HepG2 (cell line): Measurements from ENCODE around the gene DTX2. TPM values are rescaled to one million over a fixed set of nuclear protein-coding genes. Genes with fewer than 3 reads are reported as not detected.
A peak's percentile ranks its signal among the peaks of the same experiment; 100 is the strongest.

Experiments
- BRCA1 ChIP-seq: sonication (generic); formaldehyde crosslinking; IDR thresholded peaks from 2 replicates; pipeline ENCODE4 v1.4.0; 2020; ENCODE audit warnings: missing genetic modification reagents
- NCOR1 ChIP-seq: fragments of 200-600 bp; sonication (generic); IDR thresholded peaks from 2 replicates; pipeline ENCODE4 v1.7.0; 2017; ENCODE audit warnings: antibody characterized with exemption, low read length, borderline replicate concordance
- XRCC5 ChIP-seq: fragments of 200-400 bp; formaldehyde crosslinking; optimal IDR thresholded peaks from 2 replicates; pipeline ENCODE3; 2017; ENCODE audit warnings: mild to moderate bottlenecking, low read length
- polyA plus RNA-seq, 8 experiments: library from polyadenylated mRNA; depleted of rRNA in 3 of 8; stranded (reverse) in 7 of 8; unstranded in 1 of 8; fragments of >200 nt; fragmentation: Illumina TruSeq in 4 of 8; extraction: Trizol in 4 of 8; gene quantifications; 2 replicates each; pipeline versions ENCODE4 v1.2.1 to v1.2.3, GENCODE V29; 2011 to 2016; ENCODE audit warnings: low read depth in 4 of 8, missing spikeins in 1 of 8, mixed read lengths in 1 of 8; ENCODE audit not compliant: insufficient read depth in 1 of 8
- total RNA-seq, 5 experiments: library from RNA; depleted of rRNA; stranded (reverse); fragments of >200 nt; fragmentation: Illumina TruSeq; extraction: Trizol; gene quantifications; 2 replicates each; pipeline ENCODE4 v1.2.3, GENCODE V29; 2016; ENCODE audit warnings: low read depth in 1 of 5
- TF ChIP-seq, protein P1 (sequence below): sonication (generic); formaldehyde crosslinking; IDR thresholded peaks from 2 replicates; pipeline ENCODE4 v1.5.1; 2020; ENCODE audit warnings: mild to moderate bottlenecking, moderate library complexity, missing genetic modification reagents
- TF ChIP-seq, protein P2 (sequence below): IDR thresholded peaks from 2 replicates; pipeline ENCODE4 v1.4.0; 2020; ENCODE audit warnings: mild to moderate bottlenecking, missing genetic modification reagents
- TF ChIP-seq, protein P3 (sequence below), 2 experiments: sonication (generic) in 1 of 2; formaldehyde crosslinking in 1 of 2; IDR thresholded peaks; 2 replicates each; pipeline versions ENCODE4 v1.6.1 to v1.9.0; 2014 to 2022; ENCODE audit warnings: antibody characterized with exemption in 1 of 2, borderline replicate concordance in 1 of 2, inconsistent platforms in 1 of 2, low read depth in 1 of 2, missing genetic modification reagents in 1 of 2

Gene DTX2
- total and polyA plus RNA-seq, 2 of the 13 experiments (the other 11 are each of a cell fraction or from before 2014, with no cell fraction given) = 5.5 to 6.2 TPM

DNA sequence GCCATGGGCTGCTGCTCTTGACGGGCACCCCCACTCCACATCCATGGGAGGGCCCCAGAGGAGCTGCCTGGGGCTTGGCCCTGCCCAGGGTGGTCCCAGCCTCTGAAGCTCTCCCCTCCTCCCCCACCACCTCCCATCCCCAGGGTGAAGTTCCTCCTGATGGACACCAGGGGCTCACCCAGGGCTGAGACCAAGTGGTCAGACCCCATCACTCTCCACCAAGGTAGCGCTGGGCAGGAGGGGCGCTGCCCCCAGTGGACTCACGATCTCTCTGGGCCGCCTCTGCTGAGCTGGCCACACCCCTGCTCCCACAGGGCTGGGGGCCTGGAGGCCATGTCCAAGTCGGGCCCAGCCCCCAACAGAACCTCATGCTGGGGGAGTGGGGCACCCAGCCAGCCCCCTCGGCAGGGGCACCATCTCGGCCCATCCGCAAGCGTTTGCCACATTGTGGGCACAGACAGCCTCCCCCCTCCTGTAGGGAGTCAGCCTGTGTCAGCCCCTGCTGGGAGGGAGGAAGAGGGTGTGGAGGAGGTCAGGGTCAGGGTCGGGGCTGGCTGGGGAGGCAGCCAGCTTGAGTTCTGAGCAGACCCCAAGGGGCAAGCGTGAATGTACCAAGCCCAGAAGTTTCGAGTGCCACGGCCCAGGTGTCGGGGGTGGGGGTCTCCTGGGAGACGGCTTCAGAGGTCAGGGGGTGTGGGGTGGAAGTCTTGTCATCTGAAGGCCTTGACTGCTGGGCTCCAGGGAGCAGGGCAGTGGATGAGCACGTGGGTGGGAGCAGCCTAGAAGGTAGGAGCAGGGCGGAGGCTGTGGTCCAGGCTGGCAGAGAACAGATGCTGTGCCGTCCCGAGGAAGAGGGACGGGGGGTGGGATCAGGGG lies 51.7 kb downstream of the DTX2 start (continued):
- TF ChIP-seq, protein P1, sequence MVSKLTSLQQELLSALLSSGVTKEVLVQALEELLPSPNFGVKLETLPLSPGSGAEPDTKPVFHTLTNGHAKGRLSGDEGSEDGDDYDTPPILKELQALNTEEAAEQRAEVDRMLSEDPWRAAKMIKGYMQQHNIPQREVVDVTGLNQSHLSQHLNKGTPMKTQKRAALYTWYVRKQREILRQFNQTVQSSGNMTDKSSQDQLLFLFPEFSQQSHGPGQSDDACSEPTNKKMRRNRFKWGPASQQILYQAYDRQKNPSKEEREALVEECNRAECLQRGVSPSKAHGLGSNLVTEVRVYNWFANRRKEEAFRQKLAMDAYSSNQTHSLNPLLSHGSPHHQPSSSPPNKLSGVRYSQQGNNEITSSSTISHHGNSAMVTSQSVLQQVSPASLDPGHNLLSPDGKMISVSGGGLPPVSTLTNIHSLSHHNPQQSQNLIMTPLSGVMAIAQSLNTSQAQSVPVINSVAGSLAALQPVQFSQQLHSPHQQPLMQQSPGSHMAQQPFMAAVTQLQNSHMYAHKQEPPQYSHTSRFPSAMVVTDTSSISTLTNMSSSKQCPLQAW = 0 out of 2 replicates have a peak, but pooled peaks have one; percentile 52
- no peak for TF ChIP-seq BRCA1 (CRISPR knock-in tag)
- peak; percentile 34 for TF ChIP-seq XRCC5
- no peak for TF ChIP-seq NCOR1
- TF ChIP-seq, protein P2, sequence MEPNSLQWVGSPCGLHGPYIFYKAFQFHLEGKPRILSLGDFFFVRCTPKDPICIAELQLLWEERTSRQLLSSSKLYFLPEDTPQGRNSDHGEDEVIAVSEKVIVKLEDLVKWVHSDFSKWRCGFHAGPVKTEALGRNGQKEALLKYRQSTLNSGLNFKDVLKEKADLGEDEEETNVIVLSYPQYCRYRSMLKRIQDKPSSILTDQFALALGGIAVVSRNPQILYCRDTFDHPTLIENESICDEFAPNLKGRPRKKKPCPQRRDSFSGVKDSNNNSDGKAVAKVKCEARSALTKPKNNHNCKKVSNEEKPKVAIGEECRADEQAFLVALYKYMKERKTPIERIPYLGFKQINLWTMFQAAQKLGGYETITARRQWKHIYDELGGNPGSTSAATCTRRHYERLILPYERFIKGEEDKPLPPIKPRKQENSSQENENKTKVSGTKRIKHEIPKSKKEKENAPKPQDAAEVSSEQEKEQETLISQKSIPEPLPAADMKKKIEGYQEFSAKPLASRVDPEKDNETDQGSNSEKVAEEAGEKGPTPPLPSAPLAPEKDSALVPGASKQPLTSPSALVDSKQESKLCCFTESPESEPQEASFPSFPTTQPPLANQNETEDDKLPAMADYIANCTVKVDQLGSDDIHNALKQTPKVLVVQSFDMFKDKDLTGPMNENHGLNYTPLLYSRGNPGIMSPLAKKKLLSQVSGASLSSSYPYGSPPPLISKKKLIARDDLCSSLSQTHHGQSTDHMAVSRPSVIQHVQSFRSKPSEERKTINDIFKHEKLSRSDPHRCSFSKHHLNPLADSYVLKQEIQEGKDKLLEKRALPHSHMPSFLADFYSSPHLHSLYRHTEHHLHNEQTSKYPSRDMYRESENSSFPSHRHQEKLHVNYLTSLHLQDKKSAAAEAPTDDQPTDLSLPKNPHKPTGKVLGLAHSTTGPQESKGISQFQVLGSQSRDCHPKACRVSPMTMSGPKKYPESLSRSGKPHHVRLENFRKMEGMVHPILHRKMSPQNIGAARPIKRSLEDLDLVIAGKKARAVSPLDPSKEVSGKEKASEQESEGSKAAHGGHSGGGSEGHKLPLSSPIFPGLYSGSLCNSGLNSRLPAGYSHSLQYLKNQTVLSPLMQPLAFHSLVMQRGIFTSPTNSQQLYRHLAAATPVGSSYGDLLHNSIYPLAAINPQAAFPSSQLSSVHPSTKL = 0 out of 2 replicates have a peak, but pooled peaks have one; percentile 22
- TF ChIP-seq, protein P3, sequence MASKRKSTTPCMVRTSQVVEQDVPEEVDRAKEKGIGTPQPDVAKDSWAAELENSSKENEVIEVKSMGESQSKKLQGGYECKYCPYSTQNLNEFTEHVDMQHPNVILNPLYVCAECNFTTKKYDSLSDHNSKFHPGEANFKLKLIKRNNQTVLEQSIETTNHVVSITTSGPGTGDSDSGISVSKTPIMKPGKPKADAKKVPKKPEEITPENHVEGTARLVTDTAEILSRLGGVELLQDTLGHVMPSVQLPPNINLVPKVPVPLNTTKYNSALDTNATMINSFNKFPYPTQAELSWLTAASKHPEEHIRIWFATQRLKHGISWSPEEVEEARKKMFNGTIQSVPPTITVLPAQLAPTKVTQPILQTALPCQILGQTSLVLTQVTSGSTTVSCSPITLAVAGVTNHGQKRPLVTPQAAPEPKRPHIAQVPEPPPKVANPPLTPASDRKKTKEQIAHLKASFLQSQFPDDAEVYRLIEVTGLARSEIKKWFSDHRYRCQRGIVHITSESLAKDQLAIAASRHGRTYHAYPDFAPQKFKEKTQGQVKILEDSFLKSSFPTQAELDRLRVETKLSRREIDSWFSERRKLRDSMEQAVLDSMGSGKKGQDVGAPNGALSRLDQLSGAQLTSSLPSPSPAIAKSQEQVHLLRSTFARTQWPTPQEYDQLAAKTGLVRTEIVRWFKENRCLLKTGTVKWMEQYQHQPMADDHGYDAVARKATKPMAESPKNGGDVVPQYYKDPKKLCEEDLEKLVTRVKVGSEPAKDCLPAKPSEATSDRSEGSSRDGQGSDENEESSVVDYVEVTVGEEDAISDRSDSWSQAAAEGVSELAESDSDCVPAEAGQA (IDR thresholded peaks at IDR 0.05; ENCODE audit: low read depth) = no peak
- TF ChIP-seq, protein P3 (CRISPR knock-in tag; IDR thresholded peaks at IDR 0.05; ENCODE audit: borderline replicate concordance) = no peak
